GM19099 (cell line): ENCODE results near the gene TMEM232.

Experiments used
- POLR2A ChIP-seq: IDR thresholded peaks from 3 replicates; pipeline ENCODE4 v1.6.1; 2011; ENCODE audit warnings: low read depth; ENCODE audit not compliant: insufficient read length; ENCODE audit errors: extremely low read depth

The TMEM232 gene

GRCh38 chr5:110414360-110414759 is 312.1 kb downstream of the TMEM232 start:
- no peak for TF ChIP-seq POLR2A

GRCh38 chr5:110413856-110414255 is 312.6 kb downstream of the TMEM232 start:
- no peak for TF ChIP-seq POLR2A

GRCh38 chr5:110409571-110409970 is 316.9 kb downstream of the TMEM232 start:
- TF ChIP-seq POLR2A: no peak

- no peak for TF ChIP-seq POLR2A
Measured at GRCh38 chr5:110402562-110402961, 323.9 kb downstream of the TMEM232 start.

GRCh38 chr5:110401881-110402280 is 324.6 kb downstream of the TMEM232 start:
- no peak for TF ChIP-seq POLR2A

GRCh38 chr5:110398951-110399350 is 327.5 kb downstream of the TMEM232 start:
- TF ChIP-seq POLR2A: no peak

GRCh38 chr5:110397281-110397680 is 329.2 kb downstream of the TMEM232 start:
- TF ChIP-seq POLR2A: no peak

- TF ChIP-seq POLR2A: no peak
Measured at GRCh38 chr5:110386782-110387181, 339.7 kb downstream of the TMEM232 start.

GRCh38 chr5:110383231-110383630 is 343.2 kb downstream of the TMEM232 start:
- no peak for TF ChIP-seq POLR2A

GRCh38 chr5:110377943-110378342 is 348.5 kb downstream of the TMEM232 start:
- no peak for TF ChIP-seq POLR2A

GRCh38 chr5:110377361-110377760 is 349.1 kb downstream of the TMEM232 start:
- TF ChIP-seq POLR2A: no peak

GRCh38 chr5:110376281-110376951 is 350.1 kb downstream of the TMEM232 start:
- no peak for TF ChIP-seq POLR2A

GRCh38 chr5:110371725-110372041 is 354.8 kb downstream of the TMEM232 start:
- no peak for TF ChIP-seq POLR2A

GRCh38 chr5:110371011-110371724 is 355.3 kb downstream of the TMEM232 start:
- no peak for TF ChIP-seq POLR2A
